ENCODE results near the gene RAB41.

DNA sequence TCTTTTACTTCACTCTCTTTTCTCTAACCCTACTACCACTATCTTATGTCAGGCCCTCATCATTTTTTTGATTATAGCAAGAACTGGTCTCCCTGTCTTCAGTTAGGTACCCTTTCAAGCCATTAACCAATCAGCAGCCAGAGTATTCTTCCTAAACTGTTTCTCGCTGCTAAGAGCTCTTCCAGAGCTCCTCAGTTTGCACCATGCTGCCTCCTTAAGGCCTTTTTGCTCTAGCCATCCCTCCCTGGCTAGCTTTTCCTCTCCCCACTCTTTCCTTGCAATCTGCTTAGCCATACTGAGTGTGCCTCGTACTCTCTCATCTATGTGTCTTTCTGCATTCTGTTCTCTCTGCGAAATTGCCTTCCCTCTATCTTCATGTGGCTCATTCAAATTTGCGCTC is 40.8 kb downstream of the RAB41 start:
- TF ChIP-seq POLR2A (IDR thresholded peaks at IDR 0.05) = no peak
- TF ChIP-seq, protein P1, sequence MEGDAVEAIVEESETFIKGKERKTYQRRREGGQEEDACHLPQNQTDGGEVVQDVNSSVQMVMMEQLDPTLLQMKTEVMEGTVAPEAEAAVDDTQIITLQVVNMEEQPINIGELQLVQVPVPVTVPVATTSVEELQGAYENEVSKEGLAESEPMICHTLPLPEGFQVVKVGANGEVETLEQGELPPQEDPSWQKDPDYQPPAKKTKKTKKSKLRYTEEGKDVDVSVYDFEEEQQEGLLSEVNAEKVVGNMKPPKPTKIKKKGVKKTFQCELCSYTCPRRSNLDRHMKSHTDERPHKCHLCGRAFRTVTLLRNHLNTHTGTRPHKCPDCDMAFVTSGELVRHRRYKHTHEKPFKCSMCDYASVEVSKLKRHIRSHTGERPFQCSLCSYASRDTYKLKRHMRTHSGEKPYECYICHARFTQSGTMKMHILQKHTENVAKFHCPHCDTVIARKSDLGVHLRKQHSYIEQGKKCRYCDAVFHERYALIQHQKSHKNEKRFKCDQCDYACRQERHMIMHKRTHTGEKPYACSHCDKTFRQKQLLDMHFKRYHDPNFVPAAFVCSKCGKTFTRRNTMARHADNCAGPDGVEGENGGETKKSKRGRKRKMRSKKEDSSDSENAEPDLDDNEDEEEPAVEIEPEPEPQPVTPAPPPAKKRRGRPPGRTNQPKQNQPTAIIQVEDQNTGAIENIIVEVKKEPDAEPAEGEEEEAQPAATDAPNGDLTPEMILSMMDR (IDR thresholded peaks at IDR 0.05) = no peak

Measured in prostate gland (tissue), 2 donors.